OCI-LY1 (cell line): ENCODE measurements around the gene GLDN.

Experiments
- H2AFZ ChIP-seq: fragments of 200-600 bp; sonication (generic), shearing (Covaris generic); 2 replicates; pipeline ENCODE4 v1.6.0; 2014; ENCODE audit warnings: antibody characterized with exemption, mild to moderate bottlenecking, low read length
- H3F3A ChIP-seq: fragments of 200-600 bp; sonication (generic), shearing (Covaris generic); 2 replicates; pipeline ENCODE4 v1.6.0; 2014; ENCODE audit warnings: mild to moderate bottlenecking, antibody characterized with exemption, low read length, moderate library complexity; ENCODE audit not compliant: insufficient read depth
- H3K27ac ChIP-seq: fragments of 200-600 bp; sonication (generic); 2 replicates; pipeline ENCODE4 v1.5.1; 2014; ENCODE audit warnings: low read length, mixed run types, mild to moderate bottlenecking, low read depth; ENCODE audit not compliant: poor library complexity, severe bottlenecking
- H3K27me3 ChIP-seq: fragments of 200-600 bp; sonication (generic); 2 replicates; pipeline ENCODE4 v1.6.0; 2014; ENCODE audit warnings: antibody characterized with exemption, mild to moderate bottlenecking, low read length, moderate library complexity; ENCODE audit not compliant: insufficient read depth
- H3K36me3 ChIP-seq: fragments of 200-600 bp; sonication (generic); 2 replicates; pipeline ENCODE4 v1.6.1; 2014; ENCODE audit warnings: mild to moderate bottlenecking, antibody characterized with exemption, low read length, moderate library complexity, mixed read lengths; ENCODE audit not compliant: insufficient read depth
- H3K4me1 ChIP-seq: fragments of 200-600 bp; sonication (generic); 2 replicates; pipeline ENCODE4 v1.5.1; 2014; ENCODE audit warnings: mild to moderate bottlenecking, low read length, moderate library complexity; ENCODE audit not compliant: insufficient read depth, severe bottlenecking
- H3K4me2 ChIP-seq: fragments of 200-600 bp; sonication (generic), shearing (Covaris generic); 2 replicates; pipeline ENCODE4 v1.6.1; 2014; ENCODE audit warnings: low read length
- H3K4me3 ChIP-seq: fragments of 200-600 bp; sonication (generic); 2 replicates; pipeline ENCODE4 v1.5.1; 2014; ENCODE audit warnings: low read length, low read depth, mild to moderate bottlenecking, mixed read lengths; ENCODE audit not compliant: poor library complexity, severe bottlenecking
- H3K79me2 ChIP-seq: fragments of 200-600 bp; shearing (Covaris generic); 2 replicates; pipeline ENCODE4 v1.6.1; 2016; ENCODE audit warnings: mixed run types, low read length, mixed read lengths; ENCODE audit not compliant: insufficient read depth
- H3K9ac ChIP-seq: fragments of 200-600 bp; sonication (generic), shearing (Covaris generic); 2 replicates; pipeline ENCODE4 v1.6.1; 2014; ENCODE audit warnings: mild to moderate bottlenecking, low read length, mixed read lengths
- H3K9me2 ChIP-seq: fragments of 200-600 bp; sonication (generic), shearing (Covaris generic); 2 replicates; pipeline ENCODE4 v1.6.1; 2014; ENCODE audit warnings: low read depth, mild to moderate bottlenecking, low read length, mixed read lengths
- H3K9me3 ChIP-seq: fragments of 200-600 bp; shearing (Covaris generic); 2 replicates; pipeline ENCODE4 v1.6.1; 2014; ENCODE audit warnings: low read length, mixed read lengths
- H4K20me1 ChIP-seq: fragments of 200-600 bp; sonication (generic), shearing (Covaris generic); 2 replicates; pipeline ENCODE4 v1.6.0; 2016; ENCODE audit warnings: mild to moderate bottlenecking, low read length; ENCODE audit not compliant: insufficient read depth
- EZH2 ChIP-seq: fragments of 200-600 bp; sonication (generic), shearing (Covaris generic); IDR thresholded peaks from 2 replicates; pipeline ENCODE4 v1.8.0; 2017; ENCODE audit warnings: borderline replicate concordance, mixed run types, mild to moderate bottlenecking, antibody characterized with exemption, low read length, moderate library complexity, mixed read lengths
- TF ChIP-seq, protein P1 (sequence below): fragments of 200-600 bp; sonication (generic), shearing (Covaris generic); IDR thresholded peaks from 2 replicates; pipeline ENCODE4 v1.5.1; 2017; ENCODE audit warnings: mild to moderate bottlenecking, antibody characterized with exemption, low read length, moderate library complexity, mixed read lengths

Gene GLDN

GRCh38 chr15:51398626-51399025, 57.2 kb downstream of the GLDN start:
- H3K36me3 ChIP-seq: no peaks in the 10 kb centered on the region
- H4K20me1 ChIP-seq: no peaks in the 10 kb centered on the region
- no peaks in the 10 kb centered on the region for H3K27me3 ChIP-seq
- no peaks in the 10 kb centered on the region for H3K9me2 ChIP-seq
- H3K79me2 ChIP-seq: no peaks in the 10 kb centered on the region
- no peak overlapping the region for H3K4me3 ChIP-seq
- TF ChIP-seq, protein P1, sequence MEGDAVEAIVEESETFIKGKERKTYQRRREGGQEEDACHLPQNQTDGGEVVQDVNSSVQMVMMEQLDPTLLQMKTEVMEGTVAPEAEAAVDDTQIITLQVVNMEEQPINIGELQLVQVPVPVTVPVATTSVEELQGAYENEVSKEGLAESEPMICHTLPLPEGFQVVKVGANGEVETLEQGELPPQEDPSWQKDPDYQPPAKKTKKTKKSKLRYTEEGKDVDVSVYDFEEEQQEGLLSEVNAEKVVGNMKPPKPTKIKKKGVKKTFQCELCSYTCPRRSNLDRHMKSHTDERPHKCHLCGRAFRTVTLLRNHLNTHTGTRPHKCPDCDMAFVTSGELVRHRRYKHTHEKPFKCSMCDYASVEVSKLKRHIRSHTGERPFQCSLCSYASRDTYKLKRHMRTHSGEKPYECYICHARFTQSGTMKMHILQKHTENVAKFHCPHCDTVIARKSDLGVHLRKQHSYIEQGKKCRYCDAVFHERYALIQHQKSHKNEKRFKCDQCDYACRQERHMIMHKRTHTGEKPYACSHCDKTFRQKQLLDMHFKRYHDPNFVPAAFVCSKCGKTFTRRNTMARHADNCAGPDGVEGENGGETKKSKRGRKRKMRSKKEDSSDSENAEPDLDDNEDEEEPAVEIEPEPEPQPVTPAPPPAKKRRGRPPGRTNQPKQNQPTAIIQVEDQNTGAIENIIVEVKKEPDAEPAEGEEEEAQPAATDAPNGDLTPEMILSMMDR: no peak
- no peak for TF ChIP-seq EZH2
- H3K9ac ChIP-seq: no peak overlapping the region
- no peak overlapping the region for H2AFZ ChIP-seq
- H3K9me3 ChIP-seq: no peaks in the 10 kb centered on the region
- no peak overlapping the region for H3K4me2 ChIP-seq
- no peaks in the 10 kb centered on the region for H3F3A ChIP-seq
- no peaks in the 10 kb centered on the region for H3K4me1 ChIP-seq
- H3K27ac ChIP-seq: no peak overlapping the region

DNA sequence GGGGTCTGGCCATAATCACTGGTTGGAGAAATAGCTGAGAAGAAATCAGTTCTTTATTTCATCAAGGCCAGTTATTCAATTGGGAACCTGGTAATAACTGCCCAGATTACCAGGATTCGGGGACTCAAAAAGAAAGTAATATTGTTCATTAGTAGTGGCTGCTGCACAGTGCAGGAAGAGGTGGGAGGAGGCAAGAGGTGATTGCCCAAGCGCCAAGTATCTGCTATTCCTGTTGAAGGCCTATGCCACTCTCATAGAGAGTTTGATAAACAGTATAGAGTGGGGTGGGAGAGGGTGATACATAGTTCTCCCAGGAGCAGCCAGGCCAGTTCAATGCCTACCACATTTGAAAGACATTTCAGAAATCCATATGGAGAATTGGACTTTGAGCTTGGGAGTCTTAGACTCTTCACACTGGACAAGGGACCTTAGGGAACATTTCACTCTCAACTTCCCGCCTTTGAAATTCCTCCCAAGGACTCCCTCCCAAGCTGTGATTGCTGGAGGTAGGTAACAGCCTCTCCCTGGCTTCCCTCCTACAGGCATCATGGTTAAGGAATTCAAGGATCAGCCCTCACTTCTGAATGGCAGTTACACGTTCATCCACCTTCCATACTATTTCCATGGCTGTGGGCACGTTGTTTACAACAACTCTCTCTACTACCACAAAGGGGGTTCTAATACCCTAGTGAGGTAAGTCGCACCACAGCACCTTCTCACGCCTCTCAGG, 59.8 kb downstream of the GLDN start:
- Histone ChIP-seq H3F3A (no peaks in the 10 kb centered on the region), H3K27me3 (no peaks in the 10 kb centered on the region), H3K4me3 (no peak overlapping the region), H3K9ac (no peak overlapping the region), H3K36me3 (no peaks in the 10 kb centered on the region), H3K4me1 (no peaks in the 10 kb centered on the region), H3K27ac (no peak overlapping the region), H3K9me3 (no peaks in the 10 kb centered on the region), H3K79me2 (no peaks in the 10 kb centered on the region), H3K9me2 (no peaks in the 10 kb centered on the region), H2AFZ (no peak overlapping the region), H3K4me2 (no peak overlapping the region), H4K20me1 (no peaks in the 10 kb centered on the region)
- TF ChIP-seq EZH2: no peak
- TF ChIP-seq, protein P1: no peak

DNA sequence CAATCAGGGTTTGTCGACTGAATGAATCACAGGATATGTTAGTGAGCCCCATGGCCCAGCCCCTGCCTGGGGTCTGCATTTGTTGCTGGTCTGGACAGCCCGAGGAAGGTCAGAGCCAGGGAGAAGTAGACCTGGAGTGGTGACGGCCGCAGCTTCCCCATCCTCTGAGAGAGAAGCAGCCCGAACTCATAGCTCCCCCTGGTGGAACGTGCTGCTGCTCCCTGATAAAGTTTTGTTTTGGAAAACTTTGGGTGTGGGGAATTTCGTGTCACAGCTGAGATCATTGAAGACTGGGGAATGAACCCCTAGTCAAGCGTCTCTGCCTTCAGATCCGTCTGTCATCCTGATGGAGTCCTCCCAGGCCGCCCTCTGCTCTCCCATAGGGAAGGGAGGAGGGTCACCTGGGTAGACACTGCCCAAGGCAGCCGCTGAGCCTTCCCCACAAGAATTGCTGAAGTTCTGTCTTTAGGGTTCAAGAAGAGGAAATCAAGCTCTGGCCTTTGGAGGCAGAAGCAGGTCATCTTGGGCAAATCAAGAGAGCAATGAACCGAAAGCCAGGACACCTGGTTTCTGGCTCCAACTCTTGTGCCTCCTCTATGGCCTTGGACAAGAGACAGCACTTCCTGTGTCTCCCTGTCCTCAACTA, 60.5 kb downstream of the GLDN start:
- H2AFZ ChIP-seq: no peak overlapping the region
- no peak overlapping the region for H3K4me3 ChIP-seq
- H3K9me2 ChIP-seq: no peaks in the 10 kb centered on the region
- H3K9me3 ChIP-seq: no peaks in the 10 kb centered on the region
- H3K4me2 ChIP-seq: no peak overlapping the region
- no peak overlapping the region for H3K9ac ChIP-seq
- H3K27me3 ChIP-seq: no peaks in the 10 kb centered on the region
- TF ChIP-seq, protein P1: peak; percentile 77
- no peak for TF ChIP-seq EZH2
- H3K79me2 ChIP-seq: no peaks in the 10 kb centered on the region
- H3K27ac ChIP-seq: no peak overlapping the region
- H4K20me1 ChIP-seq: no peaks in the 10 kb centered on the region
- H3F3A ChIP-seq: no peaks in the 10 kb centered on the region
- H3K36me3 ChIP-seq: no peaks in the 10 kb centered on the region
- H3K4me1 ChIP-seq: no peaks in the 10 kb centered on the region
